HG03378 (cell line): Measurements from ENCODE around the gene MYO5B.

Source experiments
- ATAC-seq: cut with Tn5 transposase; IDR thresholded peaks from one replicate; pipeline ENCODE4 v1.9.1; 2021; ENCODE audit warnings: mild to moderate bottlenecking, moderate library complexity; ENCODE audit not compliant: unreplicated experiment

The MYO5B gene

GRCh38 chr18:50189160-50189559 lies 5.8 kb downstream of the MYO5B start:
- peak; percentile 85 for ATAC-seq

- no peak for ATAC-seq
Observed at GRCh38 chr18:50188652-50189051, 6.3 kb downstream of the MYO5B start.

- ATAC-seq: no peak
Observed at GRCh38 chr18:50187659-50188058, 7.3 kb downstream of the MYO5B start.

GRCh38 chr18:50186385-50186784 lies 8.6 kb downstream of the MYO5B start:
- ATAC-seq: no peak

- ATAC-seq: no peak
Observed at GRCh38 chr18:50183556-50183955, 11.4 kb downstream of the MYO5B start.

GRCh38 chr18:50182511-50182910 lies 12.4 kb downstream of the MYO5B start:
- ATAC-seq: no peak

GRCh38 chr18:50181590-50181989 lies 13.4 kb downstream of the MYO5B start:
- no peak for ATAC-seq

- ATAC-seq: no peak
Observed at GRCh38 chr18:50179465-50179864, 15.5 kb downstream of the MYO5B start.

- ATAC-seq: no peak
Observed at GRCh38 chr18:50177294-50177992, 17.5 kb downstream of the MYO5B start.

- ATAC-seq: no peak
Observed at GRCh38 chr18:50172367-50172766, 22.6 kb downstream of the MYO5B start.

- no peak for ATAC-seq
Observed at GRCh38 chr18:50171406-50171805, 23.5 kb downstream of the MYO5B start.

- ATAC-seq: no peak
Observed at GRCh38 chr18:50170004-50170403, 24.9 kb downstream of the MYO5B start.

GRCh38 chr18:50169149-50169548 lies 25.8 kb downstream of the MYO5B start:
- ATAC-seq: no peak

GRCh38 chr18:50167966-50168365 lies 27.0 kb downstream of the MYO5B start:
- ATAC-seq: no peak

GRCh38 chr18:50166901-50167300 lies 28.0 kb downstream of the MYO5B start:
- ATAC-seq: no peak

GRCh38 chr18:50163505-50163904 lies 31.4 kb downstream of the MYO5B start:
- no peak for ATAC-seq

GRCh38 chr18:50162486-50163304 lies 32.3 kb downstream of the MYO5B start:
- ATAC-seq: no peak

GRCh38 chr18:50161597-50162205 lies 33.2 kb downstream of the MYO5B start:
- ATAC-seq: no peak

GRCh38 chr18:50159654-50160046 lies 35.3 kb downstream of the MYO5B start:
- ATAC-seq: no peak

- no peak for ATAC-seq
Observed at GRCh38 chr18:50158866-50159653, 35.9 kb downstream of the MYO5B start.

- no peak for ATAC-seq
Observed at GRCh38 chr18:50155406-50155805, 39.5 kb downstream of the MYO5B start.
